ENCODE measurements around the gene MMP23B.
"Not testable (repeated sequence)": the region's sequence is repeated elsewhere in the genome, so short reads cannot be mapped to it uniquely, and the experiment has no call there.

MMP23B gene

DNA sequence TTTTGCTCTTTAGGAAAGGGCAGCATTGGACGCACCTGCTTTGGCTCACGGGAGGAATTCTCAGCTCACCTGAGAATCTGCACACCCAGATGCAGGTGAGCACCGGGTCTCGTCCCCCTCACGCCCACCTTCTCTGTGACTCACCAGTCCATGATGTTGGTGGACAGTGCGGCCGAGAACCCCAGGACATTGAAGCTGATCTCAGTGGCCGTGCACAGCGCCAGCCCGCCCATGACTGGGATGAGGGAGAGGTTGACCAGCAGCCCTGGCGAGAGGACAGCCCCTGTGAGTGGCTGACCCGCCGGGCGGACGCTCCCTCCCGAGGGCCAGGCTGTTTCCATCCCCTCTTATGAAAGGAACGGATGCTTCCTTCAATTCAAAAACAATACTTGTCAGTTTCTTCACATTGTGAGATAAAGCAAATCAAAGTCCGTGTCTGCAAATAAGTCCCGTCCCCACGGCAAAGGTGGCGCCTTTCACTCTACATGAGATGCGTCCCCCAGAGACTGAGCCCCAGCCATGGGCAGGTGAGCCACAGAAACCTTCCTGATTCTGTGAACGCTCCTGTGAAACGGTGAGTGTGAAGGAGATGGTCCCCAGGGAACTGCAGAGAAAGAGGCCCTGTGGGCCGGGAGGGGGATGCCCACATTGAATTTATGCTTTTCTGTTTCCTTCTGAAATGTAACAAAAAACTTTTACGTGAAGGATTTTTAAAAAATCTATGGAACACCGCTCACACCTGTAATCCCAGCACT lies 39.6 kb downstream of the MMP23B start:
- TF ChIP-seq, protein P1, sequence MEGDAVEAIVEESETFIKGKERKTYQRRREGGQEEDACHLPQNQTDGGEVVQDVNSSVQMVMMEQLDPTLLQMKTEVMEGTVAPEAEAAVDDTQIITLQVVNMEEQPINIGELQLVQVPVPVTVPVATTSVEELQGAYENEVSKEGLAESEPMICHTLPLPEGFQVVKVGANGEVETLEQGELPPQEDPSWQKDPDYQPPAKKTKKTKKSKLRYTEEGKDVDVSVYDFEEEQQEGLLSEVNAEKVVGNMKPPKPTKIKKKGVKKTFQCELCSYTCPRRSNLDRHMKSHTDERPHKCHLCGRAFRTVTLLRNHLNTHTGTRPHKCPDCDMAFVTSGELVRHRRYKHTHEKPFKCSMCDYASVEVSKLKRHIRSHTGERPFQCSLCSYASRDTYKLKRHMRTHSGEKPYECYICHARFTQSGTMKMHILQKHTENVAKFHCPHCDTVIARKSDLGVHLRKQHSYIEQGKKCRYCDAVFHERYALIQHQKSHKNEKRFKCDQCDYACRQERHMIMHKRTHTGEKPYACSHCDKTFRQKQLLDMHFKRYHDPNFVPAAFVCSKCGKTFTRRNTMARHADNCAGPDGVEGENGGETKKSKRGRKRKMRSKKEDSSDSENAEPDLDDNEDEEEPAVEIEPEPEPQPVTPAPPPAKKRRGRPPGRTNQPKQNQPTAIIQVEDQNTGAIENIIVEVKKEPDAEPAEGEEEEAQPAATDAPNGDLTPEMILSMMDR (IDR thresholded peaks at IDR 0.05; ENCODE audit: control extremely low read depth, extremely low read depth, low read depth, missing control alignments) = no peak
- POLR2A ChIA-PET = no interaction called here
- no peak for DNase-seq (ENCODE audit: extremely low spot score)
- CTCF ChIA-PET = no interaction called here

GRCh38 chr1:1672181-1672965 lies 40.4 kb downstream of the MMP23B start:
- no peak for DNase-seq (ENCODE audit: extremely low spot score)
- ChIA-PET CTCF (no interaction called here), POLR2A (no interaction called here)
- TF ChIP-seq, protein P1 (IDR thresholded peaks at IDR 0.05; ENCODE audit: control extremely low read depth, extremely low read depth, low read depth, missing control alignments) = no peak

DNA sequence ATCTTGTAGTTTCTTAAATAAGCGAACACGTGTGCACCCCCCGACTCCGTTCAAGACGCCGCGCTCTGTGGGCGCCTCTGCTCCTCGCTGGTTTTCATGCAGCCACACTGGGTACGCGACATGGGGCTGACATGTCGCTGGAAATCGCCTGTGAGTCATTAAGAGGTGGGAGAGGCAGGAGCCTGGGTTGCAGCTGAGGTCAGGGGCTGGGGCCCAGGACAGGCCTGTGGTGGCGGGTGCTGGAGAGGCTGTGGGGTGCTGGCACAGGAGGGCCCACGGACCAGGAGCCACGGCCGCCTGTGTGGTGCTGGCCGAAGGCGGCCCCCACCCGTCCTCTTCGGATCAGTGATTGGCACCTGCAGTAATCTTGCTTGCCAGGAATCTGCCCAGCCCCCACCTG lies 42.8 kb downstream of the MMP23B start:
- DNase-seq (ENCODE audit: extremely low spot score); CTCF ChIA-PET; POLR2A ChIA-PET: not testable (repeated sequence)

GRCh38 chr1:1675218-1675617 lies 43.2 kb downstream of the MMP23B start:
- POLR2A ChIA-PET; DNase-seq (ENCODE audit: extremely low spot score); CTCF ChIA-PET: not testable (repeated sequence)

GRCh38 chr1:1676087-1676486 lies 44.1 kb downstream of the MMP23B start:
- CTCF ChIA-PET; POLR2A ChIA-PET; DNase-seq (ENCODE audit: extremely low spot score): not testable (repeated sequence)

GRCh38 chr1:1677718-1678580 lies 46.0 kb downstream of the MMP23B start:
- TF ChIP-seq, protein P1 (IDR thresholded peaks at IDR 0.05; ENCODE audit: control extremely low read depth, extremely low read depth, low read depth, missing control alignments) = no peak
- DNase-seq (ENCODE audit: extremely low spot score) = peak; percentile 85
- POLR2A ChIA-PET = no interaction called here
- CTCF ChIA-PET = interaction anchor here (0.6 to 2.4 kb wide), 19 partner anchors 9 to 231 kb away, joined by 3 to 16 read pairs (median 4); no protein-coding TSS in a partner anchor

- DNase-seq (ENCODE audit: extremely low spot score) = peak; percentile 59
- ChIA-PET CTCF (interaction anchor here (0.6 to 2.4 kb wide), 18 partner anchors 8 to 230 kb away, joined by 3 to 16 read pairs (median 4); no protein-coding TSS in a partner anchor), POLR2A (no interaction called here)
- TF ChIP-seq, protein P1 (IDR thresholded peaks at IDR 0.05; ENCODE audit: control extremely low read depth, extremely low read depth, low read depth, missing control alignments) = peak; percentile 86
Measured at GRCh38 chr1:1678581-1679380, 46.8 kb downstream of the MMP23B start.

Data from GM10248 (cell line).